Measurements from ENCODE around the gene IQCE.
A peak's percentile ranks its signal among the peaks of the same experiment; 100 is the strongest.

IQCE gene

GRCh38 chr7:2621061-2621828, 62.5 kb downstream of the IQCE start:
- peak; percentile 47 for DNase-seq

- peak; percentile 22 for DNase-seq
These were observed 63.3 kb downstream of the IQCE start for GRCh38 chr7:2621948-2622640.

GRCh38 chr7:2622869-2623697, 64.3 kb downstream of the IQCE start:
- no peak for DNase-seq

GRCh38 chr7:2623698-2624014, 64.9 kb downstream of the IQCE start:
- DNase-seq, result no peak

- no peak for DNase-seq
These were observed 65.6 kb downstream of the IQCE start for GRCh38 chr7:2624293-2624886.

GRCh38 chr7:2626498-2627117, 67.8 kb downstream of the IQCE start:
- DNase-seq, result no peak

- no peak for DNase-seq
These were observed 68.7 kb downstream of the IQCE start for GRCh38 chr7:2627258-2628129.

GRCh38 chr7:2628130-2628482, 69.3 kb downstream of the IQCE start:
- no peak for DNase-seq

- no peak for DNase-seq
These were observed 70.1 kb downstream of the IQCE start for GRCh38 chr7:2628891-2629290.

- no peak for DNase-seq
These were observed 71.2 kb downstream of the IQCE start for GRCh38 chr7:2629746-2630681.

GRCh38 chr7:2631946-2632732, 73.4 kb downstream of the IQCE start, which contains the start of gene TTYH3:
TTYH3 (plus strand) TSS chr7:2631986; CDS start chr7:2632156, 170 bp downstream.
- no peak for DNase-seq

- DNase-seq, result peak; percentile 41
These were observed 74.2 kb downstream of the IQCE start for GRCh38 chr7:2632733-2633537.

- peak; percentile 88 for DNase-seq
These were observed 74.9 kb downstream of the IQCE start for GRCh38 chr7:2633538-2634266.

- no peak for DNase-seq
These were observed 75.7 kb downstream of the IQCE start for GRCh38 chr7:2634267-2635145.

GRCh38 chr7:2635148-2635668, 76.4 kb downstream of the IQCE start:
- DNase-seq, result no peak
